Panc1 (cell line): ENCODE data around the gene DCHS2.

ENCODE experiments used
- POLR2AphosphoS5 ChIP-seq: IDR thresholded peaks from 2 replicates; pipeline ENCODE4 v1.6.1; 2012; ENCODE audit warnings: mild to moderate bottlenecking, low read depth, low read length, moderate library complexity
- SIN3A ChIP-seq: IDR thresholded peaks from 2 replicates; pipeline ENCODE4 v1.6.1; 2012; ENCODE audit warnings: low read depth, mild to moderate bottlenecking, low read length, moderate library complexity, borderline replicate concordance; ENCODE audit not compliant: insufficient read depth
- TCF7L2 ChIP-seq: IDR thresholded peaks from 2 replicates; pipeline ENCODE4 v1.6.1; 2011; ENCODE audit warnings: mild to moderate bottlenecking, low read depth, low read length, inconsistent platforms
- TF ChIP-seq, protein P1 (sequence below): fragments of 450-650 bp; IDR thresholded peaks from 2 replicates; pipeline ENCODE4 v1.5.1; 2017; ENCODE audit warnings: mild to moderate bottlenecking
- TF ChIP-seq, protein P2 (sequence below), 2 experiments: IDR thresholded peaks; 2 replicates each; pipeline ENCODE4 v1.6.1; 2011 to 2012; ENCODE audit warnings: low read depth in 2 of 2, control low read depth in 1 of 2, low read length in 1 of 2, mild to moderate bottlenecking in 1 of 2, moderate library complexity in 1 of 2; ENCODE audit not compliant: insufficient read depth in 1 of 2

DNA sequence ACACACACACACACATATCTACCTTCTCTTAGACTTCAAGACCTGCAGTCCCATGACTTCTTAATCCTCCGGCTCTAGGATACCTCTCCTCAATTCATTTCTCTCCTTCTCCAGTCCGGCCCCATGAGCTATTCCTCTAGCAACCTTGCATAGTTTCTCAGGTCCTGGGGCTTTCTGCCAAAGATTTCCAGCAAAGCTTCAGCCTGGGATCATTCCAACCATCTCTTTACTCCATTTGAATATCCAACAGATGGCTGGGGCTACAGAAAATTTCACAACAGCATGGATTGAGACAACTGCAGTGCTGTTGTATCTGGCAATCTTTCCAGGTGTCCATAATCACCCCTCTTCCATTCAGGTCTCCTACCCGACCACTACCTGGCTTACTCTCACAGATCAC lies 184.1 kb downstream of the DCHS2 start:
- TF ChIP-seq, protein P1, sequence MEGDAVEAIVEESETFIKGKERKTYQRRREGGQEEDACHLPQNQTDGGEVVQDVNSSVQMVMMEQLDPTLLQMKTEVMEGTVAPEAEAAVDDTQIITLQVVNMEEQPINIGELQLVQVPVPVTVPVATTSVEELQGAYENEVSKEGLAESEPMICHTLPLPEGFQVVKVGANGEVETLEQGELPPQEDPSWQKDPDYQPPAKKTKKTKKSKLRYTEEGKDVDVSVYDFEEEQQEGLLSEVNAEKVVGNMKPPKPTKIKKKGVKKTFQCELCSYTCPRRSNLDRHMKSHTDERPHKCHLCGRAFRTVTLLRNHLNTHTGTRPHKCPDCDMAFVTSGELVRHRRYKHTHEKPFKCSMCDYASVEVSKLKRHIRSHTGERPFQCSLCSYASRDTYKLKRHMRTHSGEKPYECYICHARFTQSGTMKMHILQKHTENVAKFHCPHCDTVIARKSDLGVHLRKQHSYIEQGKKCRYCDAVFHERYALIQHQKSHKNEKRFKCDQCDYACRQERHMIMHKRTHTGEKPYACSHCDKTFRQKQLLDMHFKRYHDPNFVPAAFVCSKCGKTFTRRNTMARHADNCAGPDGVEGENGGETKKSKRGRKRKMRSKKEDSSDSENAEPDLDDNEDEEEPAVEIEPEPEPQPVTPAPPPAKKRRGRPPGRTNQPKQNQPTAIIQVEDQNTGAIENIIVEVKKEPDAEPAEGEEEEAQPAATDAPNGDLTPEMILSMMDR, result no peak
- TF ChIP-seq, protein P2, sequence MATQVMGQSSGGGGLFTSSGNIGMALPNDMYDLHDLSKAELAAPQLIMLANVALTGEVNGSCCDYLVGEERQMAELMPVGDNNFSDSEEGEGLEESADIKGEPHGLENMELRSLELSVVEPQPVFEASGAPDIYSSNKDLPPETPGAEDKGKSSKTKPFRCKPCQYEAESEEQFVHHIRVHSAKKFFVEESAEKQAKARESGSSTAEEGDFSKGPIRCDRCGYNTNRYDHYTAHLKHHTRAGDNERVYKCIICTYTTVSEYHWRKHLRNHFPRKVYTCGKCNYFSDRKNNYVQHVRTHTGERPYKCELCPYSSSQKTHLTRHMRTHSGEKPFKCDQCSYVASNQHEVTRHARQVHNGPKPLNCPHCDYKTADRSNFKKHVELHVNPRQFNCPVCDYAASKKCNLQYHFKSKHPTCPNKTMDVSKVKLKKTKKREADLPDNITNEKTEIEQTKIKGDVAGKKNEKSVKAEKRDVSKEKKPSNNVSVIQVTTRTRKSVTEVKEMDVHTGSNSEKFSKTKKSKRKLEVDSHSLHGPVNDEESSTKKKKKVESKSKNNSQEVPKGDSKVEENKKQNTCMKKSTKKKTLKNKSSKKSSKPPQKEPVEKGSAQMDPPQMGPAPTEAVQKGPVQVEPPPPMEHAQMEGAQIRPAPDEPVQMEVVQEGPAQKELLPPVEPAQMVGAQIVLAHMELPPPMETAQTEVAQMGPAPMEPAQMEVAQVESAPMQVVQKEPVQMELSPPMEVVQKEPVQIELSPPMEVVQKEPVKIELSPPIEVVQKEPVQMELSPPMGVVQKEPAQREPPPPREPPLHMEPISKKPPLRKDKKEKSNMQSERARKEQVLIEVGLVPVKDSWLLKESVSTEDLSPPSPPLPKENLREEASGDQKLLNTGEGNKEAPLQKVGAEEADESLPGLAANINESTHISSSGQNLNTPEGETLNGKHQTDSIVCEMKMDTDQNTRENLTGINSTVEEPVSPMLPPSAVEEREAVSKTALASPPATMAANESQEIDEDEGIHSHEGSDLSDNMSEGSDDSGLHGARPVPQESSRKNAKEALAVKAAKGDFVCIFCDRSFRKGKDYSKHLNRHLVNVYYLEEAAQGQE (IDR thresholded peaks at IDR 0.05; ENCODE audit: insufficient read depth in 1 of 2, low read depth in 2 of 2, low read length in 1 of 2), result no peak
- TF ChIP-seq POLR2AphosphoS5 (no peak), TCF7L2 (no peak), SIN3A (no peak)
